K562 (cell line): ENCODE results near the gene CIAO3. TPM values are rescaled to one million over a fixed set of nuclear protein-coding genes. Genes with fewer than 3 reads are reported as not detected.

Source experiments
- ADNP ChIP-seq: fragments of 200-800 bp; sonication (Bioruptor generic); IDR thresholded peaks from 2 replicates; pipeline ENCODE4 v1.6.1; 2016; ENCODE audit warnings: missing genetic modification characterization, missing compliant biosample characterization
- BHLHE40 ChIP-seq: IDR thresholded peaks from 2 replicates; pipeline ENCODE4 v1.6.1; 2011; ENCODE audit warnings: low read length, improper control_type of control experiment
- CHD1 ChIP-seq: fragments of 200-600 bp; sonication (generic); IDR thresholded peaks from one replicate; pipeline ENCODE4 v1.6.1; 2012; ENCODE audit warnings: mild to moderate bottlenecking, moderate library complexity, low read length, inconsistent platforms
- CREB1 ChIP-seq, 2 experiments: sonication (generic) in 1 of 2; formaldehyde crosslinking in 1 of 2; IDR thresholded peaks; 2 replicates each; pipeline versions ENCODE4 v1.6.1 to v1.8.0; 2012 to 2022; ENCODE audit warnings: inconsistent platforms in 1 of 2, mild to moderate bottlenecking in 1 of 2, missing genetic modification reagents in 1 of 2, moderate library complexity in 1 of 2
- EP400 ChIP-seq: fragments of 450-650 bp; IDR thresholded peaks from 2 replicates; pipeline ENCODE4 v1.6.1; 2017; ENCODE audit warnings: antibody characterized with exemption, mild to moderate bottlenecking, moderate library complexity
- GTF2E2 ChIP-seq: fragments of 200-800 bp; sonication (Bioruptor generic); IDR thresholded peaks from 2 replicates; pipeline ENCODE4 v1.6.1; 2016; ENCODE audit warnings: missing genetic modification characterization, missing compliant biosample characterization
- HDAC2 ChIP-seq: fragments of 450-650 bp; IDR thresholded peaks from 2 replicates; pipeline ENCODE4 v1.6.1; 2016; ENCODE audit warnings: mild to moderate bottlenecking
- HMGXB4 ChIP-seq: sonication (generic); formaldehyde crosslinking; IDR thresholded peaks from 2 replicates; pipeline ENCODE4 v1.8.1; 2023; ENCODE audit warnings: mild to moderate bottlenecking, missing genetic modification reagents
- JUND ChIP-seq, 2 experiments: IDR thresholded peaks; 2 replicates in 1 of 2; 3 replicates in 1 of 2; pipeline ENCODE4 v1.6.1; 2011; ENCODE audit warnings: borderline replicate concordance in 2 of 2, low read depth in 2 of 2, low read length in 2 of 2, improper control_type of control experiment in 1 of 2, missing biosample characterization in 1 of 2, missing genetic modification characterization in 1 of 2, missing genetic modification reagents in 1 of 2
- NR0B1 ChIP-seq: fragments of 450-650 bp; IDR thresholded peaks from one replicate; pipeline ENCODE4 v1.6.1; 2018; ENCODE audit warnings: mild to moderate bottlenecking, moderate library complexity; ENCODE audit not compliant: partially characterized antibody
- PHB ChIP-seq: fragments of 250-450 bp; sonication (Bioruptor Pico); IDR thresholded peaks from 2 replicates; pipeline ENCODE4 v1.5.0; 2021
- PML ChIP-seq: IDR thresholded peaks from 2 replicates; pipeline ENCODE4 v1.6.1; 2012; ENCODE audit warnings: low read length, inconsistent platforms
- POLR2A ChIP-seq: fragments of 450-650 bp; conservative IDR thresholded peaks from 2 replicates; pipeline ENCODE4 v1.6.1; 2016
- PRMT5 ChIP-seq: sonication (generic); formaldehyde crosslinking; IDR thresholded peaks from 2 replicates; pipeline ENCODE4 v1.5.0; 2020; ENCODE audit warnings: missing genetic modification reagents
- RAD21 ChIP-seq, 2 experiments: fragments of 250-450 bp in 1 of 2; fragments of 450-650 bp in 1 of 2; sonication (Bioruptor Pico) in 1 of 2; formaldehyde crosslinking in 1 of 2; IDR thresholded peaks in 1 of 2; conservative IDR thresholded peaks in 1 of 2; 2 replicates each; pipeline versions ENCODE4 v1.4.0 to v1.8.0; 2020 to 2022; ENCODE audit warnings: mild to moderate bottlenecking in 2 of 2, moderate library complexity in 1 of 2
- RBM22 ChIP-seq: fragments of 200-400 bp; formaldehyde crosslinking; IDR thresholded peaks from 2 replicates; pipeline ENCODE4 v1.6.1; 2018; ENCODE audit warnings: low read length, low read depth; ENCODE audit not compliant: poor library complexity, severe bottlenecking
- RBM39 ChIP-seq: fragments of 200-400 bp; formaldehyde crosslinking; optimal IDR thresholded peaks from 2 replicates; pipeline ENCODE3; 2018; ENCODE audit warnings: low read depth, low read length
- TBP ChIP-seq: optimal IDR thresholded peaks from 2 replicates; pipeline ENCODE3; 2011; ENCODE audit warnings: low read depth, low read length, improper control_type of control experiment
- USF1 ChIP-seq: sonication (generic); formaldehyde crosslinking; IDR thresholded peaks from 2 replicates; pipeline ENCODE4 v1.9.0; 2022; ENCODE audit warnings: mild to moderate bottlenecking, missing genetic modification reagents
- ZEB2 ChIP-seq: fragments of 450-650 bp; IDR thresholded peaks from 2 replicates; pipeline ENCODE4 v1.6.1; 2016
- ZNF133 ChIP-seq: fragments of 250-450 bp; sonication (Bioruptor Pico); IDR thresholded peaks from 2 replicates; pipeline ENCODE4 v1.4.0; 2020; ENCODE audit warnings: mild to moderate bottlenecking
- ZNF354B ChIP-seq: fragments of 250-450 bp; sonication (Bioruptor Pico); IDR thresholded peaks from 2 replicates; pipeline ENCODE4 v1.4.0; 2020
- ZNF830 ChIP-seq: fragments of 250-450 bp; sonication (Bioruptor Pico); IDR thresholded peaks from 2 replicates; pipeline ENCODE4 v1.5.0; 2021; ENCODE audit warnings: mild to moderate bottlenecking
- polyA plus RNA-seq, 8 experiments: library from polyadenylated mRNA; depleted of rRNA in 4 of 8; stranded (reverse) in 5 of 8; unstranded in 3 of 8; fragments of >200 nt; fragmentation: Nextera tagmentation in 2 of 8; fragmentation: Illumina TruSeq in 1 of 8; extraction: Ambion mirVana in 2 of 8; extraction: Trizol in 1 of 8; gene quantifications; 2 replicates each; pipeline versions ENCODE4 v1.2.1 to v1.2.3, GENCODE V29; 2011 to 2014; ENCODE audit warnings: inconsistent platforms in 1 of 8, missing spikeins in 1 of 8
- total RNA-seq, 7 experiments: library from RNA; depleted of rRNA in 6 of 7; stranded (reverse); fragments of >200 nt in 6 of 7; fragmentation: Illumina TruSeq in 2 of 7; extraction: Trizol in 2 of 7; gene quantifications; 2 replicates each; pipeline versions ENCODE4 v1.2.1 to v1.2.3, GENCODE V29; 2011 to 2021; ENCODE audit warnings: low replicate concordance in 1 of 7
- TF ChIP-seq, protein P1 (sequence below): sonication (generic); formaldehyde crosslinking; IDR thresholded peaks from 2 replicates; pipeline ENCODE4 v1.9.0; 2022; ENCODE audit warnings: mild to moderate bottlenecking, missing genetic modification reagents

CIAO3 gene
- total and polyA plus RNA-seq, 9 of the 15 experiments (the other 6 are each of a cell fraction or from before 2014, with no cell fraction given) = 2.2 to 35.6 (median 18.7) TPM

DNA sequence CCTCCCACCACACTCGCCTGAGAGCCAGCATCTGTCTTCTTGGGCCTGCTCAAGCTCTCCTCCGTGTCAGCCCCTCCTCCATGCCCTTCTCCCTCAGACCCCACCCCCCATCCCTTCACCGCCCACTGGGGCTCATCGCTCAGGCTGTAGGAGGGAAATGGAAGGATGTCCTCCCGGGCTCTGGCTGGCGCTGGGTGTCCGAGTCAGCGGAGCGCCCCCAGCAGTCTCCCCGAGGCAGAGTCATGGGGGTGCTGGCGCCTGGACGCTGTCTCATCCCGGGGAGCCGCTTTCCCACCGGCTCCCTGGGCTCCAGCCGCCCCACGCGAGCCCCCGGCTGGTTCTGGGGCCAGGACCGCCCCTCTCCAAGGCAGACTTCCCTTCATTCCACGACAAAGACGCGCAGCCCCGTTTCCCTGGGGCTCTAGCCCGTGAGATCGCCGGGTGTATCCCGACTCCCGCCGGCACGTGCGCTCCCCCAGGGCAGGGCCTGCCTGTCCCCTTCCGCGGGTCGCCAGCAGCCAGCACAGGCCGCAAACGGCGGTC, 20.3 kb downstream of the CIAO3 start (continued):
- TF ChIP-seq, protein P1, sequence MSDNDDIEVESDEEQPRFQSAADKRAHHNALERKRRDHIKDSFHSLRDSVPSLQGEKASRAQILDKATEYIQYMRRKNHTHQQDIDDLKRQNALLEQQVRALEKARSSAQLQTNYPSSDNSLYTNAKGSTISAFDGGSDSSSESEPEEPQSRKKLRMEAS = peak; percentile 52; the same call in 1 of the 2 replicates
- TF ChIP-seq HMGXB4 (CRISPR knock-in tag) (0 out of 2 replicates have a peak, but pooled peaks have one; percentile 42), ZNF133 (CRISPR knock-in tag) (no peak), HDAC2 (0 out of 2 replicates have a peak, but pooled peaks have one; percentile 61), USF1 (CRISPR knock-in tag) (peak; percentile 18; the same call in 1 of the 2 replicates), CREB1 (IDR thresholded peaks at IDR 0.05) (no peak), CREB1 (CRISPR knock-in tag; IDR thresholded peaks at IDR 0.05) (0 out of 2 replicates have a peak, but pooled peaks have one; percentile 7), GTF2E2 (tag) (peak; percentile 58; the same call in 1 of the 2 replicates), RBM22 (peak; percentile 28), ZNF830 (CRISPR knock-in tag) (peak; percentile 92; the same call in 1 of the 2 replicates), ZNF354B (CRISPR knock-in tag) (no peak), RAD21 (CRISPR knock-in tag; conservative IDR thresholded peaks at IDR 0.05 in 1 of 2, IDR thresholded peaks at IDR 0.05 in 1 of 2) (0 out of 4 replicates have a peak, but pooled peaks of 1 of the 2 experiments have one; percentile 8), JUND (IDR thresholded peaks at IDR 0.05; ENCODE audit: borderline replicate concordance, low read depth, low read length) (peak; percentile 25; the same call in 1 of the 2 replicates), JUND (tag; IDR thresholded peaks at IDR 0.05; ENCODE audit: borderline replicate concordance, low read depth, low read length) (no peak; the same call in 2 of the 3 replicates), CHD1 (no peak), RBM39 (no peak), BHLHE40 (peak; percentile 81; the same call in 1 of the 2 replicates), POLR2A (peak; percentile 71), EP400 (peak; percentile 73), ADNP (tag) (no peak), PHB (CRISPR knock-in tag) (no peak), ZEB2 (0 out of 2 replicates have a peak, but pooled peaks have one; percentile 31), PML (0 out of 2 replicates have a peak, but pooled peaks have one; percentile 39), NR0B1 (no peak), PRMT5 (CRISPR knock-in tag) (no peak), TBP (peak; percentile 51)
